ENCODE measurements around the gene EGFR. TPM values are rescaled to one million over a fixed set of nuclear protein-coding genes. Genes with fewer than 3 reads are reported as not detected.

EGFR gene
- total and polyA plus RNA-seq, 2 donors (not counting 1 experiment from before 2014, with no cell fraction given), result 55.3 to 62.8 TPM

DNA sequence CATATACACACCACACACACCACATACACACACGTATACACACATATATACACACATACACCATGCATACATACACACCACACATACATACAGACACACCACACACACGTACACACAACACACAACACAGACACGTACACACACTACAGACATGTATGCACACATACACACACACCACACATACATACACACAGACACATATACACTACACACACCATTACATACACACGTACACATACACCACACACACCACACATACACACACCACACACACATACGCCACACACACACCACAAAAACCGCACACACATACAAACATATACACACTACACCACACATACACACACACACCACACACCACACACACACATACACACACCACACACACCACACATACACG lies 184.5 kb downstream of the EGFR start:
- no peaks in the 10 kb centered on the region for H3K27me3 ChIP-seq (ENCODE audit: control insufficient read depth, insufficient read depth, low read length)
- no peaks in the 10 kb centered on the region for H3K79me2 ChIP-seq (ENCODE audit: control insufficient read depth, insufficient read depth, low read length)
- no peak overlapping the region for H3K9ac ChIP-seq (ENCODE audit: insufficient read depth, low read length)
- H3K36me3 ChIP-seq (ENCODE audit: control insufficient read depth, insufficient read depth, low read length), result peaks cover 47% of the 10 kb centered on the region
- H3K4me2 ChIP-seq (ENCODE audit: extremely low read depth, insufficient read depth, low read length), result no peak overlapping the region
- H3K4me3 ChIP-seq (replicated peaks in 1 of 4; ENCODE audit: control extremely low read depth in 1 of 4, insufficient read depth in 1 of 4, low read depth in 3 of 4, low read length in 4 of 4), result no peak overlapping the region
- no peak for TF ChIP-seq EZH2 (IDR thresholded peaks at IDR 0.05; ENCODE audit: low read length, missing control alignments)
- TF ChIP-seq CTCF (conservative IDR thresholded peaks at IDR 0.05 in 1 of 2, IDR thresholded peaks at IDR 0.05 in 1 of 2; ENCODE audit: low read depth in 1 of 2, low read length in 2 of 2), result no peak
- no peaks in the 10 kb centered on the region for H3K9me3 ChIP-seq (ENCODE audit: control insufficient read depth, insufficient read depth, low read depth, low read length)
- no peak for DNase-seq (ENCODE audit: low read depth in 2 of 2)
- H3K4me1 ChIP-seq (ENCODE audit: control insufficient read depth, extremely low read depth, insufficient read depth, low read length), result peaks cover 6% of the 10 kb centered on the region
- no peak overlapping the region for H2AFZ ChIP-seq (ENCODE audit: low read length)
- H3K27ac ChIP-seq (ENCODE audit: insufficient read depth, low read length), result no peak overlapping the region
- H4K20me1 ChIP-seq (ENCODE audit: control insufficient read depth, extremely low read depth, insufficient read depth, low read length), result no peaks in the 10 kb centered on the region

GRCh38 chr7:55205124-55205955 lies 186.5 kb downstream of the EGFR start:
- Histone ChIP-seq H3K36me3 (ENCODE audit: control insufficient read depth, insufficient read depth, low read length) (peaks cover 49% of the 10 kb centered on the region), H3K9me3 (ENCODE audit: control insufficient read depth, insufficient read depth, low read depth, low read length) (no peaks in the 10 kb centered on the region), H3K27me3 (ENCODE audit: control insufficient read depth, insufficient read depth, low read length) (no peaks in the 10 kb centered on the region), H3K4me3 (replicated peaks in 1 of 4; ENCODE audit: control extremely low read depth in 1 of 4, insufficient read depth in 1 of 4, low read depth in 3 of 4, low read length in 4 of 4) (no peak overlapping the region), H2AFZ (ENCODE audit: low read length) (no peak overlapping the region), H3K9ac (ENCODE audit: insufficient read depth, low read length) (no peak overlapping the region), H4K20me1 (ENCODE audit: control insufficient read depth, extremely low read depth, insufficient read depth, low read length) (no peaks in the 10 kb centered on the region), H3K79me2 (ENCODE audit: control insufficient read depth, insufficient read depth, low read length) (no peaks in the 10 kb centered on the region), H3K4me1 (ENCODE audit: control insufficient read depth, extremely low read depth, insufficient read depth, low read length) (no peaks in the 10 kb centered on the region), H3K27ac (ENCODE audit: insufficient read depth, low read length) (no peak overlapping the region), H3K4me2 (ENCODE audit: extremely low read depth, insufficient read depth, low read length) (no peak overlapping the region)
- no peak for DNase-seq (ENCODE audit: low read depth in 2 of 2)
- no peak for TF ChIP-seq CTCF (conservative IDR thresholded peaks at IDR 0.05 in 1 of 2, IDR thresholded peaks at IDR 0.05 in 1 of 2; ENCODE audit: low read depth in 1 of 2, low read length in 2 of 2)
- no peak for TF ChIP-seq EZH2 (IDR thresholded peaks at IDR 0.05; ENCODE audit: low read length, missing control alignments)

DNA sequence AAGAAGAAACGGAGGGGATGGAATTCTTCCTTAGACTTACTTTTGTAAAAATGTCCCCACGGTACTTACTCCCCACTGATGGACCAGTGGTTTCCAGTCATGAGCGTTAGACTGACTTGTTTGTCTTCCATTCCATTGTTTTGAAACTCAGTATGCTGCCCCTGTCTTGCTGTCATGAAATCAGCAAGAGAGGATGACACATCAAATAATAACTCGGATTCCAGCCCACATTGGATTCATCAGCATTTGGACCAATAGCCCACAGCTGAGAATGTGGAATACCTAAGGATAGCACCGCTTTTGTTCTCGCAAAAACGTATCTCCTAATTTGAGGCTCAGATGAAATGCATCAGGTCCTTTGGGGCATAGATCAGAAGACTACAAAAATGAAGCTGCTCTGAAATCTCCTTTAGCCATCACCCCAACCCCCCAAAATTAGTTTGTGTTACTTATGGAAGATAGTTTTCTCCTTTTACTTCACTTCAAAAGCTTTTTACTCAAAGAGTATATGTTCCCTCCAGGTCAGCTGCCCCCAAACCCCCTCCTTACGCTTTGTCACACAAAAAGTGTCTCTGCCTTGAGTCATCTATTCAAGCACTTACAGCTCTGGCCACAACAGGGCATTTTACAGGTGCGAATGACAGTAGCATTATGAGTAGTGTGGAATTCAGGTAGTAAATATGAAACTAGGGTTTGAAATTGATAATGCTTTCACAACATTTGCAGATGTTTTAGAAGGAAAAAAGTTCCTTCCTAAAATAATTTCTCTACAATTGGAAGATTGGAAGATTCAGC lies 187.6 kb downstream of the EGFR start:
- no peak overlapping the region for H3K27ac ChIP-seq (ENCODE audit: insufficient read depth, low read length)
- peak in 1 of 2 donors; percentile 61 for DNase-seq (ENCODE audit: low read depth in 2 of 2)
- no peak overlapping the region for H2AFZ ChIP-seq (ENCODE audit: low read length)
- no peak overlapping the region for H3K4me2 ChIP-seq (ENCODE audit: extremely low read depth, insufficient read depth, low read length)
- no peaks in the 10 kb centered on the region for H3K27me3 ChIP-seq (ENCODE audit: control insufficient read depth, insufficient read depth, low read length)
- H4K20me1 ChIP-seq (ENCODE audit: control insufficient read depth, extremely low read depth, insufficient read depth, low read length), result no peaks in the 10 kb centered on the region
- no peaks in the 10 kb centered on the region for H3K4me1 ChIP-seq (ENCODE audit: control insufficient read depth, extremely low read depth, insufficient read depth, low read length)
- no peak overlapping the region for H3K9ac ChIP-seq (ENCODE audit: insufficient read depth, low read length)
- H3K79me2 ChIP-seq (ENCODE audit: control insufficient read depth, insufficient read depth, low read length), result no peaks in the 10 kb centered on the region
- TF ChIP-seq EZH2 (IDR thresholded peaks at IDR 0.05; ENCODE audit: low read length, missing control alignments) (no peak), CTCF (conservative IDR thresholded peaks at IDR 0.05 in 1 of 2, IDR thresholded peaks at IDR 0.05 in 1 of 2; ENCODE audit: low read depth in 1 of 2, low read length in 2 of 2) (no peak)
- no peak overlapping the region for H3K4me3 ChIP-seq (replicated peaks in 1 of 4; ENCODE audit: control extremely low read depth in 1 of 4, insufficient read depth in 1 of 4, low read depth in 3 of 4, low read length in 4 of 4)
- peaks cover 44% of the 10 kb centered on the region for H3K36me3 ChIP-seq (ENCODE audit: control insufficient read depth, insufficient read depth, low read length)
- no peaks in the 10 kb centered on the region for H3K9me3 ChIP-seq (ENCODE audit: control insufficient read depth, insufficient read depth, low read depth, low read length)

Data from fibroblast of lung (primary cell).